Liver (tissue), 9 donors: ENCODE data around the gene SPDYE4. TPM values are rescaled to one million over a fixed set of nuclear protein-coding genes. Genes with fewer than 3 reads are reported as not detected.

ENCODE experiments used
- DNase-seq: peaks from one replicate; pipeline ENCODE4 v3.0.0-alpha.2; 2017; ENCODE audit warnings: low spot score
- H3K27ac ChIP-seq, 2 donors: one replicate each; pipeline ENCODE4 v1.7.0; 2013; ENCODE audit warnings: inconsistent platforms in 2 of 2, low read length in 2 of 2, control low read depth in 1 of 2, low read depth in 1 of 2, mild to moderate bottlenecking in 1 of 2
- H3K27me3 ChIP-seq, 4 donors: one replicate each; pipeline versions ENCODE4 v1.6.1 to v1.7.0; 2013; ENCODE audit warnings: low read length in 3 of 4, inconsistent platforms in 1 of 4, mild to moderate bottlenecking in 1 of 4, moderate library complexity in 1 of 4; ENCODE audit not compliant: control insufficient read depth in 4 of 4, insufficient read depth in 4 of 4
- H3K36me3 ChIP-seq, 4 donors: one replicate each; pipeline versions ENCODE4 v1.6.1 to v1.7.0; 2013; ENCODE audit warnings: low read length in 3 of 4, mild to moderate bottlenecking in 3 of 4, low read depth in 1 of 4, moderate library complexity in 1 of 4; ENCODE audit not compliant: control insufficient read depth in 4 of 4, insufficient read depth in 3 of 4
- H3K4me1 ChIP-seq, 4 donors: one replicate each; pipeline versions ENCODE4 v1.6.1 to v1.7.0; 2013; ENCODE audit warnings: low read length in 3 of 4, mild to moderate bottlenecking in 3 of 4, moderate library complexity in 1 of 4; ENCODE audit not compliant: control insufficient read depth in 4 of 4, insufficient read depth in 4 of 4
- H3K4me3 ChIP-seq, 3 donors: one replicate each; pipeline versions ENCODE4 v1.6.1 to v1.7.0; 2013; ENCODE audit warnings: low read length in 3 of 3, control low read depth in 1 of 3, low read depth in 1 of 3, mild to moderate bottlenecking in 1 of 3
- H3K9ac ChIP-seq, 2 donors: one replicate each; pipeline ENCODE4 v1.7.0; 2013; ENCODE audit warnings: low read length in 2 of 2, mild to moderate bottlenecking in 2 of 2, moderate library complexity in 2 of 2, control low read depth in 1 of 2, low read depth in 1 of 2
- H3K9me3 ChIP-seq, 4 donors: one replicate each; pipeline versions ENCODE4 v1.6.1 to v1.7.0; 2013; ENCODE audit warnings: low read length in 3 of 4; ENCODE audit not compliant: control insufficient read depth in 4 of 4
- EGR1 ChIP-seq, 2 donors: IDR thresholded peaks; 2 replicates each; pipeline ENCODE4 v1.6.1; 2016 to 2018; ENCODE audit warnings: antibody characterized with exemption in 2 of 2, low read depth in 2 of 2
- FOXA1 ChIP-seq: IDR thresholded peaks from 2 replicates; pipeline ENCODE4 v1.6.1; 2016; ENCODE audit warnings: antibody characterized with exemption
- FOXA2 ChIP-seq: IDR thresholded peaks from 2 replicates; pipeline ENCODE4 v1.6.1; 2016; ENCODE audit warnings: antibody characterized with exemption
- GABPA ChIP-seq, 2 donors: IDR thresholded peaks in 1 of 2; conservative IDR thresholded peaks in 1 of 2; 2 replicates each; pipeline ENCODE4 v1.6.1; 2016; ENCODE audit warnings: antibody characterized with exemption in 2 of 2, mild to moderate bottlenecking in 1 of 2, moderate library complexity in 1 of 2
- HNF4A ChIP-seq, 2 donors: conservative IDR thresholded peaks; 2 replicates each; pipeline ENCODE4 v1.6.1; 2016; ENCODE audit warnings: antibody characterized with exemption in 2 of 2, mild to moderate bottlenecking in 2 of 2
- HNF4G ChIP-seq: IDR thresholded peaks from 2 replicates; pipeline ENCODE4 v1.6.1; 2016; ENCODE audit warnings: antibody characterized with exemption
- JUND ChIP-seq, 2 donors: IDR thresholded peaks; 2 replicates each; pipeline ENCODE4 v1.6.1; 2016; ENCODE audit warnings: antibody characterized with exemption in 2 of 2
- NR2F2 ChIP-seq: IDR thresholded peaks from 2 replicates; pipeline ENCODE4 v1.6.1; 2016; ENCODE audit warnings: antibody characterized with exemption
- RAD21 ChIP-seq, 2 donors: IDR thresholded peaks; 2 replicates each; pipeline ENCODE4 v1.6.1; 2016; ENCODE audit warnings: antibody characterized with exemption in 2 of 2, mild to moderate bottlenecking in 2 of 2
- RXRA ChIP-seq, 2 donors: IDR thresholded peaks; 2 replicates each; pipeline ENCODE4 v1.6.1; 2017 to 2018; ENCODE audit warnings: antibody characterized with exemption in 2 of 2, mild to moderate bottlenecking in 1 of 2
- SP1 ChIP-seq: IDR thresholded peaks from 2 replicates; pipeline ENCODE4 v1.6.1; 2018; ENCODE audit warnings: antibody characterized with exemption, mild to moderate bottlenecking
- TAF1 ChIP-seq: conservative IDR thresholded peaks from 2 replicates; pipeline ENCODE4 v1.6.1; 2016; ENCODE audit warnings: antibody characterized with exemption, mild to moderate bottlenecking
- YY1 ChIP-seq: IDR thresholded peaks from 2 replicates; pipeline ENCODE4 v1.6.1; 2016; ENCODE audit warnings: antibody characterized with exemption, mild to moderate bottlenecking
- WGBS: extraction: QIAGEN DNeasy Blood & Tissue Kit; methylation state at CpG from one replicate; pipeline ENCODE4 v1.1.7; 2013; 5-methylcytosine and 5-hydroxymethylcytosine counted together
- polyA plus RNA-seq, 2 donors: library from polyadenylated mRNA; stranded (reverse) in 1 of 2; unstranded in 1 of 2; fragments of 200-250 nt in 1 of 2; fragments of >200 nt in 1 of 2; fragmentation: Nextera tagmentation in 1 of 2; extraction: Ambion mirVana in 1 of 2; gene quantifications; one replicate each; pipeline versions ENCODE4 v1.2.1 to v1.2.3, GENCODE V29; 2013 to 2015
- total RNA-seq, 2 donors: library from RNA; depleted of rRNA; stranded (reverse); fragments of >200 nt; gene quantifications; one replicate each; pipeline ENCODE4 v1.2.3, GENCODE V29; 2014
- TF ChIP-seq, protein P1 (sequence below): IDR thresholded peaks from 2 replicates; pipeline ENCODE4 v1.6.1; 2016; ENCODE audit warnings: antibody characterized with exemption, mild to moderate bottlenecking
- TF ChIP-seq, protein P2 (sequence below): IDR thresholded peaks from 2 replicates; pipeline ENCODE4 v1.6.1; 2016; ENCODE audit warnings: antibody characterized with exemption
- TF ChIP-seq, protein P3 (sequence below): IDR thresholded peaks from 2 replicates; pipeline ENCODE4 v1.6.1; 2016; ENCODE audit warnings: antibody characterized with exemption
- TF ChIP-seq, protein P4 (sequence below): fragments of 150-350 bp; IDR thresholded peaks from 2 replicates; pipeline ENCODE4 v1.5.1; 2017; ENCODE audit warnings: improper control_type of control experiment, low read depth, low read length; ENCODE audit not compliant: missing input control
- TF ChIP-seq, protein P5 (sequence below): IDR thresholded peaks from 2 replicates; pipeline ENCODE4 v1.6.1; 2016; ENCODE audit warnings: antibody characterized with exemption
- donor health status: healthy.
- donor health status: healthy.
- donor health status: healthy.
- donor health status: healthy.
- donor health status: healthy.

The SPDYE4 gene
- total and polyA plus RNA-seq, 4 donors = not detected

- TF ChIP-seq HNF4A (conservative IDR thresholded peaks at IDR 0.05) (no peak), YY1 (no peak), EGR1 (IDR thresholded peaks at IDR 0.05; ENCODE audit: low read depth in 2 of 2) (no peak), FOXA2 (no peak), RXRA (IDR thresholded peaks at IDR 0.05) (no peak), JUND (IDR thresholded peaks at IDR 0.05) (no peak), HNF4G (no peak)
- TF ChIP-seq, protein P1, sequence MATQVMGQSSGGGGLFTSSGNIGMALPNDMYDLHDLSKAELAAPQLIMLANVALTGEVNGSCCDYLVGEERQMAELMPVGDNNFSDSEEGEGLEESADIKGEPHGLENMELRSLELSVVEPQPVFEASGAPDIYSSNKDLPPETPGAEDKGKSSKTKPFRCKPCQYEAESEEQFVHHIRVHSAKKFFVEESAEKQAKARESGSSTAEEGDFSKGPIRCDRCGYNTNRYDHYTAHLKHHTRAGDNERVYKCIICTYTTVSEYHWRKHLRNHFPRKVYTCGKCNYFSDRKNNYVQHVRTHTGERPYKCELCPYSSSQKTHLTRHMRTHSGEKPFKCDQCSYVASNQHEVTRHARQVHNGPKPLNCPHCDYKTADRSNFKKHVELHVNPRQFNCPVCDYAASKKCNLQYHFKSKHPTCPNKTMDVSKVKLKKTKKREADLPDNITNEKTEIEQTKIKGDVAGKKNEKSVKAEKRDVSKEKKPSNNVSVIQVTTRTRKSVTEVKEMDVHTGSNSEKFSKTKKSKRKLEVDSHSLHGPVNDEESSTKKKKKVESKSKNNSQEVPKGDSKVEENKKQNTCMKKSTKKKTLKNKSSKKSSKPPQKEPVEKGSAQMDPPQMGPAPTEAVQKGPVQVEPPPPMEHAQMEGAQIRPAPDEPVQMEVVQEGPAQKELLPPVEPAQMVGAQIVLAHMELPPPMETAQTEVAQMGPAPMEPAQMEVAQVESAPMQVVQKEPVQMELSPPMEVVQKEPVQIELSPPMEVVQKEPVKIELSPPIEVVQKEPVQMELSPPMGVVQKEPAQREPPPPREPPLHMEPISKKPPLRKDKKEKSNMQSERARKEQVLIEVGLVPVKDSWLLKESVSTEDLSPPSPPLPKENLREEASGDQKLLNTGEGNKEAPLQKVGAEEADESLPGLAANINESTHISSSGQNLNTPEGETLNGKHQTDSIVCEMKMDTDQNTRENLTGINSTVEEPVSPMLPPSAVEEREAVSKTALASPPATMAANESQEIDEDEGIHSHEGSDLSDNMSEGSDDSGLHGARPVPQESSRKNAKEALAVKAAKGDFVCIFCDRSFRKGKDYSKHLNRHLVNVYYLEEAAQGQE = no peak
- TF ChIP-seq, protein P2, sequence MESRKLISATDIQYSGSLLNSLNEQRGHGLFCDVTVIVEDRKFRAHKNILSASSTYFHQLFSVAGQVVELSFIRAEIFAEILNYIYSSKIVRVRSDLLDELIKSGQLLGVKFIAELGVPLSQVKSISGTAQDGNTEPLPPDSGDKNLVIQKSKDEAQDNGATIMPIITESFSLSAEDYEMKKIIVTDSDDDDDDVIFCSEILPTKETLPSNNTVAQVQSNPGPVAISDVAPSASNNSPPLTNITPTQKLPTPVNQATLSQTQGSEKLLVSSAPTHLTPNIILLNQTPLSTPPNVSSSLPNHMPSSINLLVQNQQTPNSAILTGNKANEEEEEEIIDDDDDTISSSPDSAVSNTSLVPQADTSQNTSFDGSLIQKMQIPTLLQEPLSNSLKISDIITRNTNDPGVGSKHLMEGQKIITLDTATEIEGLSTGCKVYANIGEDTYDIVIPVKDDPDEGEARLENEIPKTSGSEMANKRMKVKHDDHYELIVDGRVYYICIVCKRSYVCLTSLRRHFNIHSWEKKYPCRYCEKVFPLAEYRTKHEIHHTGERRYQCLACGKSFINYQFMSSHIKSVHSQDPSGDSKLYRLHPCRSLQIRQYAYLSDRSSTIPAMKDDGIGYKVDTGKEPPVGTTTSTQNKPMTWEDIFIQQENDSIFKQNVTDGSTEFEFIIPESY = no peak
- H3K36me3 ChIP-seq = no peaks in the 10 kb centered on the region
- WGBS = 82% methylated on average over 3 of the region's 3 CpGs
- no peak overlapping the region for H3K9ac ChIP-seq
- H3K4me1 ChIP-seq = peaks cover 0 to 8% (median 5%) of the 10 kb centered on the region in 4 donors
- no peaks in the 10 kb centered on the region for H3K27me3 ChIP-seq
- DNase-seq = no peak
- H3K27ac ChIP-seq = no peak overlapping the region
- no peak overlapping the region for H3K4me3 ChIP-seq
- H3K9me3 ChIP-seq = no peaks in the 10 kb centered on the region
These were observed 8.7 kb downstream of the SPDYE4 start for GRCh38 chr17:8749616-8750015.

DNA sequence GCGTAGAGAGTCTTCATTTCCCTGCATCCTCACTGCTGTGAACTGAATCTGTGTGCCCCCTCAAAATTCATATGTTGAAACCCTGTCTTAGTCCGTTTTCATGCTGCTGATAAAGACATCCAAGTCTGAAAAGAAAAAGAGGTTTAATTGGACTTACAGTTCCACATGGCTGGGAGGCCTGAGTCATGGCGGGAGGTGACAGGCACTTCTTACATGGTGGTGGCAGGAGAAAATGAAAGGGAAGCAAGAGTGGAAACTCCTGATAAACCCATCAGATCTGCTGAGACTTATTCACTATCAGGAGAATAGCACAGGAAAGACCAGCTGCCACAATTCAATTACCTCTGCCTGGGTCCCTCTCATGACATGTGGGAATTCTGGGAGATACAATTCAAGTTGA, 10.6 kb downstream of the SPDYE4 start:
- no peak for DNase-seq
- Histone ChIP-seq H3K9me3 (no peaks in the 10 kb centered on the region), H3K9ac (no peak overlapping the region), H3K27me3 (no peaks in the 10 kb centered on the region), H3K27ac (no peak overlapping the region), H3K4me1 (peaks cover 0 to 8% (median 5%) of the 10 kb centered on the region in 4 donors), H3K36me3 (no peaks in the 10 kb centered on the region), H3K4me3 (no peak overlapping the region)
- TF ChIP-seq YY1 = no peak
- TF ChIP-seq EGR1 (IDR thresholded peaks at IDR 0.05; ENCODE audit: low read depth in 2 of 2) = no peak
- no peak for TF ChIP-seq HNF4G
- TF ChIP-seq GABPA (IDR thresholded peaks at IDR 0.05 in 1 of 2, conservative IDR thresholded peaks at IDR 0.05 in 1 of 2) = no peak
- TF ChIP-seq, protein P3, sequence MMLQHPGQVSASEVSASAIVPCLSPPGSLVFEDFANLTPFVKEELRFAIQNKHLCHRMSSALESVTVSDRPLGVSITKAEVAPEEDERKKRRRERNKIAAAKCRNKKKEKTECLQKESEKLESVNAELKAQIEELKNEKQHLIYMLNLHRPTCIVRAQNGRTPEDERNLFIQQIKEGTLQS = no peak
- TF ChIP-seq, protein P1 = no peak
- no peak for TF ChIP-seq FOXA1
- TF ChIP-seq SP1 = no peak
- no peak for TF ChIP-seq HNF4A (conservative IDR thresholded peaks at IDR 0.05)
- no peak for TF ChIP-seq RXRA (IDR thresholded peaks at IDR 0.05)
- no peak for TF ChIP-seq TAF1
- no peak for TF ChIP-seq FOXA2
- no peak for TF ChIP-seq NR2F2
- no peak for TF ChIP-seq JUND (IDR thresholded peaks at IDR 0.05)
- TF ChIP-seq, protein P4, sequence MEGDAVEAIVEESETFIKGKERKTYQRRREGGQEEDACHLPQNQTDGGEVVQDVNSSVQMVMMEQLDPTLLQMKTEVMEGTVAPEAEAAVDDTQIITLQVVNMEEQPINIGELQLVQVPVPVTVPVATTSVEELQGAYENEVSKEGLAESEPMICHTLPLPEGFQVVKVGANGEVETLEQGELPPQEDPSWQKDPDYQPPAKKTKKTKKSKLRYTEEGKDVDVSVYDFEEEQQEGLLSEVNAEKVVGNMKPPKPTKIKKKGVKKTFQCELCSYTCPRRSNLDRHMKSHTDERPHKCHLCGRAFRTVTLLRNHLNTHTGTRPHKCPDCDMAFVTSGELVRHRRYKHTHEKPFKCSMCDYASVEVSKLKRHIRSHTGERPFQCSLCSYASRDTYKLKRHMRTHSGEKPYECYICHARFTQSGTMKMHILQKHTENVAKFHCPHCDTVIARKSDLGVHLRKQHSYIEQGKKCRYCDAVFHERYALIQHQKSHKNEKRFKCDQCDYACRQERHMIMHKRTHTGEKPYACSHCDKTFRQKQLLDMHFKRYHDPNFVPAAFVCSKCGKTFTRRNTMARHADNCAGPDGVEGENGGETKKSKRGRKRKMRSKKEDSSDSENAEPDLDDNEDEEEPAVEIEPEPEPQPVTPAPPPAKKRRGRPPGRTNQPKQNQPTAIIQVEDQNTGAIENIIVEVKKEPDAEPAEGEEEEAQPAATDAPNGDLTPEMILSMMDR = no peak
- TF ChIP-seq, protein P2 = no peak
- TF ChIP-seq RAD21 (IDR thresholded peaks at IDR 0.05) = no peak
- TF ChIP-seq, protein P5, sequence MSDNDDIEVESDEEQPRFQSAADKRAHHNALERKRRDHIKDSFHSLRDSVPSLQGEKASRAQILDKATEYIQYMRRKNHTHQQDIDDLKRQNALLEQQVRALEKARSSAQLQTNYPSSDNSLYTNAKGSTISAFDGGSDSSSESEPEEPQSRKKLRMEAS = no peak
- 90% methylated on average over 3 of the region's 3 CpGs for WGBS
